Stimulated activated CD8-positive, alpha-beta memory T cell treated with anti-CD3 and anti-CD28 coated beads, Interleukin-12 subunit alpha, Interleukin-12 subunit beta, amount 100 ng/mL, for 24 hours (primary cell): Measurements from ENCODE around the gene TUBGCP3.

Source experiments
- DNase-seq: peaks from one replicate; pipeline ENCODE4 v3.0.0-alpha.2; 2020; ENCODE audit errors: extremely low read depth

TUBGCP3 gene

DNA sequence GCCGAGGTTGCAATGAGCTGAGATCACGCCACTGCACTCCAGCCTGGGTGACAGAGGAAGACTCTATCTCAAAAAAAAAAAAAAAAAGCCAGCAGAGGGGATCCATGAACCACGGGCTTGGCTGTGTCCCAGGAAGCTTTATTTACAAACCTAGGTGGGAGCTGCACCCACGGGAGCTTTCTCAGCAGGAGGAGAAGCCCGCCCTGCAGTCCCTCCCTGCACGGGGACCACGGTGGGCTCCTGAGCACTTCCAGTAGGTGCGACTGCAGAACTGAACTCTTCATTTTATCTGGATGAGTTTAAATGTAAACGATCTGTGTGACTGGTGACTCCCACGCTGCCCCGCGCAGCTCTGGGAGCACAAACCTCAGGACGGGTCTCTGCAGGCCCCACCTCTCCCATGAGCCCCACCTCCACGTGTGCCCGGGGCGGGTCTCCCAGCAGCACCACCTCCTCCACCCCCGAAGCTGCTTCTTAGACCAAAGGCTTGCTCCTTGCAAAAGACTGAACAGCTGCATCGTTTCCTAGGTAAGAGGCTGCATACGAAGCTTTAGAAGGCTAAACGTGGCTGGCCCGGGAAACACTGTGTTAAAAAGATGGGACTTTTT, 145.4 kb downstream of the TUBGCP3 start:
- DNase-seq = no peak

- DNase-seq = no peak
These were observed 146.1 kb downstream of the TUBGCP3 start for GRCh38 chr13:112441779-112442310.

GRCh38 chr13:112441226-112441625, 146.7 kb downstream of the TUBGCP3 start:
- no peak for DNase-seq

GRCh38 chr13:112438515-112438914, 149.4 kb downstream of the TUBGCP3 start:
- no peak for DNase-seq

DNA sequence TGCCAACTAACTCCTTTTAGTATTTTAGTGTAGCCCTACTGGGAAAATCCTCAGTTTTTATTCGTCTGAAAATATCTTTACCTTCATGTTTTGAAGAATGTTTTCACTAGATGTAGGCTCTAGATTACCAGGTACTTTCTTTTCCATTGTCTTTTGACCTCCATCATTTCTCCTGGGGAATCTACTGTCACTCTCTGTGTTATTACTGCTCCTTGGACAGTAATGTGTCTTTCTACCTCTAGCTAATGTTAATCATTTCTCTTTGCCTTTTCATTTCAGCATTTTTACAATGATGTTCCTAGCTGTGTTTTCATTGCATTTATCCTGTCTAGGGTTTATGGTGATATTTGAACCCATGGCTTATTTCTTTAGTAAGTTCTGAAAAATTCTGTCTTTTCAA, 149.9 kb downstream of the TUBGCP3 start:
- DNase-seq = no peak

DNA sequence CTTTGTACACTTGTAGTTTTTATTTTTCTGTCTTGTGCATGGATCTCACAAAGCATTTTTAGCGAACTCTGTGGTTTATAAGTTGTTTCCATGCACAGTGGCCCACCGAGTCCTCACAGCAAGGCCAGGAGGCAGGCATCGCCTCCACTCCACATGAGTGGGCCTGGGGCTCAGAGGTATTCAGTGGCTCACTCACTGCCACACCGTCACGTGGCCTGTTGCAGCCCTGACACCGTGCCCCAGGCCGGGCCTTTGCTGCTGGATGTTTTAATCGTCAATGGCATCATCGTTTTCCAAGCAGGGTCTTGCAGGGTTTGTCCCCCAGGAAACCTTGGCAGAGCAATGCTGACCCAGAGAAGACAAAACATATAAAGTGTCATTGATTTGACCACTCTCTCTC, 152.0 kb downstream of the TUBGCP3 start:
- DNase-seq = no peak
